VCaP (cell line): ENCODE results near the gene SLCO3A1.

Experiments used
- H3K27ac ChIP-seq: fragments of 450-650 bp; 2 replicates; pipeline ENCODE4 v1.5.1; 2017
- CTCF ChIP-seq: fragments of 450-650 bp; conservative IDR thresholded peaks from 2 replicates; pipeline ENCODE4 v1.5.1; 2017; ENCODE audit warnings: mild to moderate bottlenecking, moderate library complexity

SLCO3A1 gene

GRCh38 chr15:91866371-91866905 is 12.9 kb downstream of the SLCO3A1 start:
- TF ChIP-seq CTCF, result no peak
- H3K27ac ChIP-seq, result no peak overlapping the region

GRCh38 chr15:91866971-91867372 is 13.5 kb downstream of the SLCO3A1 start:
- H3K27ac ChIP-seq, result no peak overlapping the region; the same call in 1 of the 2 replicates
- TF ChIP-seq CTCF, result no peak

GRCh38 chr15:91867581-91868026 is 14.1 kb downstream of the SLCO3A1 start:
- no peak for TF ChIP-seq CTCF
- H3K27ac ChIP-seq, result no peak overlapping the region; the same call in 1 of the 2 replicates

- no peak overlapping the region for H3K27ac ChIP-seq
- no peak for TF ChIP-seq CTCF
Observed at GRCh38 chr15:91870876-91871537, 17.5 kb downstream of the SLCO3A1 start.

- no peak overlapping the region for H3K27ac ChIP-seq
- TF ChIP-seq CTCF, result no peak
Observed at GRCh38 chr15:91871837-91872236, 18.3 kb downstream of the SLCO3A1 start.

- TF ChIP-seq CTCF, result no peak
- H3K27ac ChIP-seq, result no peak overlapping the region
Observed at GRCh38 chr15:91872356-91873137, 19.0 kb downstream of the SLCO3A1 start.

- no peak for TF ChIP-seq CTCF
Observed at GRCh38 chr15:91873138-91873536, 19.6 kb downstream of the SLCO3A1 start.

More at GRCh38 chr15:91873138-91873536, 19.6 kb downstream of the SLCO3A1 start:
- H3K27ac ChIP-seq, result no peak overlapping the region
